Heart left ventricle (tissue), 16 donors: ENCODE data around the gene MBL2. TPM values are rescaled to one million over a fixed set of nuclear protein-coding genes. Genes with fewer than 3 reads are reported as not detected.

Experiments used
- ATAC-seq, 4 donors: fragments of 200-7000 bp; cut with Tn5 transposase; one replicate each; pipeline ENCODE4 v1.9.1; 2020 to 2022; ENCODE audit warnings: moderate library complexity in 4 of 4, mild to moderate bottlenecking in 3 of 4, moderate number of reproducible peaks in 1 of 4
- DNase-seq, 5 donors: peaks; one replicate each; pipeline ENCODE4 v3.0.0-alpha.2; 2020
- H3K27ac ChIP-seq, 12 donors: fragments of 200-600 bp; sonication (generic) in 4 of 12; one replicate each; pipeline versions ENCODE4 v1.5.0 to v1.8.0; 2016 to 2022; ENCODE audit warnings: mild to moderate bottlenecking in 2 of 12
- H3K27me3 ChIP-seq, 9 donors: fragments of 200-600 bp; sonication (generic) in 2 of 9; one replicate each; pipeline versions ENCODE4 v1.5.1 to v1.8.0; 2016 to 2022; ENCODE audit warnings: mild to moderate bottlenecking in 3 of 9
- H3K36me3 ChIP-seq, 9 donors: fragments of 200-600 bp; sonication (generic) in 2 of 9; one replicate each; pipeline versions ENCODE4 v1.5.0 to v1.8.0; 2018 to 2022; ENCODE audit warnings: mild to moderate bottlenecking in 2 of 9
- H3K4me1 ChIP-seq, 12 donors: fragments of 200-600 bp; sonication (generic) in 4 of 12; one replicate each; pipeline versions ENCODE4 v1.5.0 to v1.8.0; 2016 to 2022; ENCODE audit warnings: mild to moderate bottlenecking in 3 of 12
- H3K4me3 ChIP-seq, 12 donors: fragments of 200-600 bp; sonication (generic) in 4 of 12; one replicate each; pipeline versions ENCODE4 v1.5.0 to v1.8.0; 2017 to 2022; ENCODE audit warnings: mild to moderate bottlenecking in 9 of 12, moderate library complexity in 4 of 12
- H3K9me3 ChIP-seq, 12 donors: fragments of 200-600 bp; sonication (generic) in 4 of 12; one replicate each; pipeline versions ENCODE4 v1.5.0 to v1.8.0; 2016 to 2022; ENCODE audit warnings: mild to moderate bottlenecking in 1 of 12
- CTCF ChIP-seq, 12 donors: fragments of 200-600 bp; sonication (generic) in 4 of 12; IDR thresholded peaks; one replicate each; pipeline versions ENCODE4 v1.5.0 to v1.8.0; 2018 to 2022; ENCODE audit warnings: antibody characterized with exemption in 12 of 12, mild to moderate bottlenecking in 5 of 12
- POLR2A ChIP-seq, 2 donors: fragments of 450-650 bp; IDR thresholded peaks; one replicate each; pipeline ENCODE4 v1.6.1; 2017; ENCODE audit warnings: antibody characterized with exemption in 2 of 2, mild to moderate bottlenecking in 2 of 2, moderate library complexity in 2 of 2
- WGBS, 4 donors: extraction: QIAGEN DNeasy Blood & Tissue Kit in 2 of 4; methylation state at CpG; one replicate each; pipeline versions ENCODE4 v1.1.5 to v1.1.7; 2013 to 2018; 5-methylcytosine and 5-hydroxymethylcytosine counted together
- intact Hi-C, 10 donors: fragments of 100-400 bp; cut with DNase I; formaldehyde crosslinking; loops; one replicate each; pipeline versions ENCODE4 v1.11.1 to v1.14.2; 2022
- polyA plus RNA-seq, 2 donors: library from polyadenylated mRNA; stranded (reverse); fragments of 200-250 nt; gene quantifications; one replicate each; pipeline ENCODE4 v1.2.3, GENCODE V29; 2013
- total RNA-seq, 9 donors: library from RNA; depleted of rRNA in 2 of 9; stranded (reverse); fragments of >200 nt in 2 of 9; fragmentation: NEBNext Ultra II Directional in 3 of 9; extraction: Animal tissue kit (Norgen Biotek cat#: 25700) in 3 of 9; gene quantifications; one replicate each; pipeline versions ENCODE4 v1.1.0 to v1.2.4, GENCODE V29; 2016 to 2023
- donor health status: ischemic (EF 13 %, LVEDD 7.1; RV severe dilation, severe dysfunction).
- donor health status: healthy with polysubstance abuse.
- donor health status: DM: no; HTN: yes; CAD: no.
- donor health status: DM: no; HTN: no; CAD: no.
- donor health status: ischemic (EF 25% LVEDD 6.9; RV normal size, moderate dysfunction).
- donor health status: ischemic (EF 25% LVEDD 5.7; RV mildly dilated, moderate dysfunction).
- donor health status: healthy.
- donor health status: DM: yes; HTN: yes; CAD: no.
- donor health status: ischemic (EF 35%, LVEDD 5.7; RV mildly dilated, moderate dysfunction).
- donor health status: nonischemic (EF 11% LVEDD 7.7; RV severe dilation, severe dysfunction).
- donor health status: DM: yes; HTN: yes; CAD: no.
- donor health status: PGD.
- donor health status: ischemic (EF 29% LVEDD 5.4; RV normal size, mild dysfunction).
- donor health status: nonischemic (EF 23%, LVEDD 6.1; RV moderate dilation, normal function).

The MBL2 gene
- total and polyA plus RNA-seq, 11 donors, result not detected

GRCh38 chr10:52811776-52812175 is 39.2 kb upstream of the MBL2 start:
- H3K4me3 ChIP-seq, result no peak overlapping the region
- peaks cover 0 to 5% (median 0%) of the 10 kb centered on the region in 9 donors for H3K27me3 ChIP-seq
- TF ChIP-seq POLR2A (IDR thresholded peaks at IDR 0.05) (no peak), CTCF (IDR thresholded peaks at IDR 0.05) (no peak)
- DNase-seq (no peak), ATAC-seq (no peak)
- no peaks in the 10 kb centered on the region for H3K36me3 ChIP-seq
- intact Hi-C loops, result no loop called here
- no peaks in the 10 kb centered on the region for H3K9me3 ChIP-seq
- no peak overlapping the region for H3K27ac ChIP-seq
- no peaks in the 10 kb centered on the region for H3K4me1 ChIP-seq

GRCh38 chr10:52810761-52811160 is 38.2 kb upstream of the MBL2 start:
- intact Hi-C loops, result no loop called here
- WGBS, 4 donors, result 76 to 87% (median 81%) methylated on average over 2 of the region's 2 CpGs

GRCh38 chr10:52807803-52808202 is 35.2 kb upstream of the MBL2 start:
- Histone ChIP-seq H3K4me3 (no peak overlapping the region), H3K36me3 (no peaks in the 10 kb centered on the region), H3K27ac (no peak overlapping the region), H3K27me3 (peaks cover 0 to 5% (median 0%) of the 10 kb centered on the region in 9 donors), H3K9me3 (no peaks in the 10 kb centered on the region), H3K4me1 (no peaks in the 10 kb centered on the region)
- DNase-seq, result no peak
- TF ChIP-seq CTCF (IDR thresholded peaks at IDR 0.05) (no peak), POLR2A (IDR thresholded peaks at IDR 0.05) (no peak)
- intact Hi-C loops, result no loop called here
- 26 to 42% (median 33%) methylated on average over 2 of the region's 2 CpGs for WGBS, 4 donors
- ATAC-seq, result no peak

More at GRCh38 chr10:52810761-52811160, 38.2 kb upstream of the MBL2 start:
- no peak overlapping the region for H3K4me3 ChIP-seq
- H3K36me3 ChIP-seq, result no peaks in the 10 kb centered on the region
- DNase-seq (no peak), ATAC-seq (no peak)
- H3K27me3 ChIP-seq, result peaks cover 0 to 5% (median 0%) of the 10 kb centered on the region in 9 donors
- no peak for TF ChIP-seq CTCF (IDR thresholded peaks at IDR 0.05)
- no peak for TF ChIP-seq POLR2A (IDR thresholded peaks at IDR 0.05)
- H3K4me1 ChIP-seq, result no peaks in the 10 kb centered on the region
- H3K9me3 ChIP-seq, result no peaks in the 10 kb centered on the region
- no peak overlapping the region for H3K27ac ChIP-seq

- no peak overlapping the region for H3K4me3 ChIP-seq
- H3K27me3 ChIP-seq, result peaks cover 0 to 5% (median 0%) of the 10 kb centered on the region in 9 donors
- no peak overlapping the region for H3K27ac ChIP-seq
- DNase-seq (no peak), ATAC-seq (no peak)
- H3K9me3 ChIP-seq, result no peaks in the 10 kb centered on the region
- WGBS, 4 donors, result 65 to 74% (median 71%) methylated on average over 24 to 25 of the region's 25 CpGs
- intact Hi-C loops, result no loop called here
- no peaks in the 10 kb centered on the region for H3K4me1 ChIP-seq
- no peaks in the 10 kb centered on the region for H3K36me3 ChIP-seq
- TF ChIP-seq CTCF (IDR thresholded peaks at IDR 0.05), result no peak
- TF ChIP-seq POLR2A (IDR thresholded peaks at IDR 0.05), result no peak
Measured at GRCh38 chr10:52805414-52806285, 33.1 kb upstream of the MBL2 start.
